ENCODE measurements around the gene CNTN1.

Gene CNTN1

DNA sequence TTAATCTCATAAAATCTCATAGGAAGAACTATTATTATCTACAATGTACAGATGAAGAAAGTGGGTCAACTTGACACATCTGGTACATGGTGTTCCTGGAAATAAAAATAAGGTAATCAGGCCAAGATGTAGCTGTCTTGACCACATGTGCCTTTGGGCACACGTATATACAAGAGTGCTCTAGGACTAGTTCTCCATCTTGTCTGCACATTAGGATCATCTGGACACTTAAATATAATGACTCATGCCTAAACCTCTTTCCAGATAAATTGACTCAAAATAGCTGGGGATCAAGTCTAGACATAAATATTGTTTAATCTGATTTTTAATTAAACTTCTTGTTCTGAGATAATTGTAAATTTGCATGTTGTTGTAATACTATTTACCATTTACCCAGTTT, 182.6 kb downstream of the CNTN1 start:
- Histone ChIP-seq H3K9me3 (no peaks in the 10 kb centered on the region), H3K27ac (no peak overlapping the region), H3K4me3 (ENCODE audit: low read depth in 1 of 2, low read length in 1 of 2) (no peak overlapping the region), H3K36me3 (no peaks in the 10 kb centered on the region), H3K27me3 (no peaks in the 10 kb centered on the region), H3K4me1 (ENCODE audit: control insufficient read depth in 1 of 2, insufficient read depth in 1 of 2, low read depth in 1 of 2, low read length in 1 of 2) (no peaks in the 10 kb centered on the region)
- no peak for TF ChIP-seq CTCF (IDR thresholded peaks at IDR 0.05)

- Histone ChIP-seq H3K4me1 (ENCODE audit: control insufficient read depth in 1 of 2, insufficient read depth in 1 of 2, low read depth in 1 of 2, low read length in 1 of 2) (no peaks in the 10 kb centered on the region), H3K36me3 (no peaks in the 10 kb centered on the region)
- no peak for TF ChIP-seq CTCF (IDR thresholded peaks at IDR 0.05)
These were observed 197.1 kb downstream of the CNTN1 start for GRCh38 chr12:40889329-40889728.

DNA sequence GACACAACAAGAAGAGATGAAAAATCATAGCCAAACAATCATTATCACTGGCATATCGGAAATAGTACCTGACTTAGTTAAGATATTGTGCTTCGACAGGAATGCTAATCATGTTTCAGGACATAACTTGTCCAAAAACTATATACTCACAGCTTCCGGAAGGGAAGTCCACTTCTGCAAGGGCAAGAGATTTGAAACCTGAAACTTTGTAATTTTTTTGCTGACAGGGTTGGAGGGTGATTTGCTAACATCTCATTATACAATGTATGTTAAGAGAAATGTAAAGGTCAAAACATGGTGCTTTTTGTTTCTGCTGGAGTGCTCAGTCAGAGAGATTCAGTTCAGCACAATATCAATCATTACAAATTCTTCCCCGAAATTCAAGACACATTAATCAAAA, 200.3 kb downstream of the CNTN1 start:
- no peak for TF ChIP-seq CTCF (IDR thresholded peaks at IDR 0.05)
- no peaks in the 10 kb centered on the region for H3K36me3 ChIP-seq
- no peak overlapping the region for H3K27ac ChIP-seq
- no peak overlapping the region for H3K4me3 ChIP-seq (ENCODE audit: low read depth in 1 of 2, low read length in 1 of 2)
- no peaks in the 10 kb centered on the region for H3K9me3 ChIP-seq
- H3K4me1 ChIP-seq (ENCODE audit: control insufficient read depth in 1 of 2, insufficient read depth in 1 of 2, low read depth in 1 of 2, low read length in 1 of 2), result no peaks in the 10 kb centered on the region
- no peaks in the 10 kb centered on the region for H3K27me3 ChIP-seq

More at GRCh38 chr12:40889329-40889728, 197.1 kb downstream of the CNTN1 start:
- Histone ChIP-seq H3K27me3 (no peaks in the 10 kb centered on the region), H3K4me3 (ENCODE audit: low read depth in 1 of 2, low read length in 1 of 2) (no peak overlapping the region), H3K9me3 (no peaks in the 10 kb centered on the region), H3K27ac (no peak overlapping the region)

GRCh38 chr12:40898505-40898904, 206.3 kb downstream of the CNTN1 start:
- no peaks in the 10 kb centered on the region for H3K36me3 ChIP-seq
- no peak overlapping the region for H3K27ac ChIP-seq
- TF ChIP-seq CTCF (IDR thresholded peaks at IDR 0.05), result no peak
- H3K27me3 ChIP-seq, result no peaks in the 10 kb centered on the region
- no peaks in the 10 kb centered on the region for H3K9me3 ChIP-seq
- no peak overlapping the region for H3K4me3 ChIP-seq (ENCODE audit: low read depth in 1 of 2, low read length in 1 of 2)
- H3K4me1 ChIP-seq (ENCODE audit: control insufficient read depth in 1 of 2, insufficient read depth in 1 of 2, low read depth in 1 of 2, low read length in 1 of 2), result no peaks in the 10 kb centered on the region

- Histone ChIP-seq H3K9me3 (no peaks in the 10 kb centered on the region), H3K36me3 (no peaks in the 10 kb centered on the region), H3K27me3 (no peaks in the 10 kb centered on the region), H3K4me1 (ENCODE audit: control insufficient read depth in 1 of 2, insufficient read depth in 1 of 2, low read depth in 1 of 2, low read length in 1 of 2) (no peaks in the 10 kb centered on the region), H3K4me3 (ENCODE audit: low read depth in 1 of 2, low read length in 1 of 2) (no peak overlapping the region), H3K27ac (no peak overlapping the region)
- no peak for TF ChIP-seq CTCF (IDR thresholded peaks at IDR 0.05)
These were observed 210.8 kb downstream of the CNTN1 start for GRCh38 chr12:40903040-40903439.

- H3K27ac ChIP-seq, result no peak overlapping the region
- TF ChIP-seq CTCF (IDR thresholded peaks at IDR 0.05), result no peak
- H3K4me1 ChIP-seq (ENCODE audit: control insufficient read depth in 1 of 2, insufficient read depth in 1 of 2, low read depth in 1 of 2, low read length in 1 of 2), result no peaks in the 10 kb centered on the region
- H3K9me3 ChIP-seq, result no peaks in the 10 kb centered on the region
- no peaks in the 10 kb centered on the region for H3K27me3 ChIP-seq
- no peaks in the 10 kb centered on the region for H3K36me3 ChIP-seq
- H3K4me3 ChIP-seq (ENCODE audit: low read depth in 1 of 2, low read length in 1 of 2), result no peak overlapping the region
These were observed 214.9 kb downstream of the CNTN1 start for GRCh38 chr12:40907115-40907527.

Measured in neutrophil (primary cell).